SHP77 treated with DMSO at 0.1 percent for 48 hours (cell line): ENCODE measurements around the gene MYLK3.
A peak's percentile ranks its signal among the peaks of the same experiment; 100 is the strongest.

Source experiments
- DNase-seq: peaks from one replicate; lab custom pipeline; 2025; lab: John Stamatoyannopoulos, UW

The MYLK3 gene

DNA sequence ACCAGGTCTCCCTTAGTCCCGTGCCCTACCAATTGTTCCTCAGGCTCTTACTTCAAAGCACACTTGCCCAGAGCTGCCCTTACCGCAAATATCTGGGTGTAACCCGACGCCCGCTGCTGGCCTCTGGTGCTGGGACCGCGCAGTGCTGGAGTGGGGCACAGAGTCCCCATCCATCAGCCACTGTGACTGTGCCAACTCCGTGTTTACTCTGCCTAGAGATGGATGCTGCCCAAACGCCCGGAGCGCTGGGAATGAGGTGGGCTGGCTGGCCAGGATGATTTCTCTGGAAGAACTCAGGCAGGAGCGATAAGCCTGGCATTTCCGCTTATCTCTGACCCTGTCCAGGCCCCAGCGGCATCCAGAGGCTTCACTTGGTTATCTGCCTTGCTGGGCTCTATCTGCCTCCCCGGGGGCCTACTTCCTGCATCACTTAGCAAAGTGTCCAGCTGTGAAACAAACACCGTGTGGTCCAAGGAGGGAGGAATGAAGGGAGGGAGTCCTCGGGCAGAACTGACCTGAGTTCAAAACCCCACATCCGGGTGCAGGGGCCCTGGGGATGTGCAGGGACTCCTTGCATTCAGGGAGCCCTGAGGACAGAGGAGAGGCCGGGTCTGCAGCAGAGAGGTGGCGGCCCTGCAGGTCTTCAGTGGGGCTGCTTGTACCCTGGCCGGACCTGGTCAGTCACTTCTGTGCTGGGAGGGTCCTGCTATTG, 9.4 kb upstream of the MYLK3 start:
- peak; percentile 62 for DNase-seq

DNA sequence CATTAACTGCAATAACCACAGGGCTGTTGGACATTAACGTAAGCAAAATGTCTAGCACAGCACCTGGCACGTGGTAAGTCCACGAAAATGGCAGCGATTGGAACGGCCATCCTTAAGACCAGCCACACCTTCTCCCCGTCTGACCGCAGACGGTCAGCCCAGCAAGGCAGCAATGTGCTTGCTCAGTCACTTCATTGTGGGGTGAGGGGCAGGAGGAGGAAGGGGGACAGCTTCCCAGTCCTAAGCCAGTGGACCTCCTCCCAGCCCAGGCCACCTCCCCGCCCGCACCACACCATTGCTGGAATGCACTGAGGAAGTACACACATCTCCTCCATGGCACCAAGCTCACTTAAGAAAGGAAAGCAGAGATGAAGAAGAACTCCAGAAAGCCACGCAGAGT, 8.6 kb upstream of the MYLK3 start:
- peak; percentile 51 for DNase-seq

- DNase-seq = no peak
Observed at GRCh38 chr16:46753015-46753414, 4.9 kb upstream of the MYLK3 start.

GRCh38 chr16:46751381-46751780, 3.2 kb upstream of the MYLK3 start:
- DNase-seq = no peak

DNA sequence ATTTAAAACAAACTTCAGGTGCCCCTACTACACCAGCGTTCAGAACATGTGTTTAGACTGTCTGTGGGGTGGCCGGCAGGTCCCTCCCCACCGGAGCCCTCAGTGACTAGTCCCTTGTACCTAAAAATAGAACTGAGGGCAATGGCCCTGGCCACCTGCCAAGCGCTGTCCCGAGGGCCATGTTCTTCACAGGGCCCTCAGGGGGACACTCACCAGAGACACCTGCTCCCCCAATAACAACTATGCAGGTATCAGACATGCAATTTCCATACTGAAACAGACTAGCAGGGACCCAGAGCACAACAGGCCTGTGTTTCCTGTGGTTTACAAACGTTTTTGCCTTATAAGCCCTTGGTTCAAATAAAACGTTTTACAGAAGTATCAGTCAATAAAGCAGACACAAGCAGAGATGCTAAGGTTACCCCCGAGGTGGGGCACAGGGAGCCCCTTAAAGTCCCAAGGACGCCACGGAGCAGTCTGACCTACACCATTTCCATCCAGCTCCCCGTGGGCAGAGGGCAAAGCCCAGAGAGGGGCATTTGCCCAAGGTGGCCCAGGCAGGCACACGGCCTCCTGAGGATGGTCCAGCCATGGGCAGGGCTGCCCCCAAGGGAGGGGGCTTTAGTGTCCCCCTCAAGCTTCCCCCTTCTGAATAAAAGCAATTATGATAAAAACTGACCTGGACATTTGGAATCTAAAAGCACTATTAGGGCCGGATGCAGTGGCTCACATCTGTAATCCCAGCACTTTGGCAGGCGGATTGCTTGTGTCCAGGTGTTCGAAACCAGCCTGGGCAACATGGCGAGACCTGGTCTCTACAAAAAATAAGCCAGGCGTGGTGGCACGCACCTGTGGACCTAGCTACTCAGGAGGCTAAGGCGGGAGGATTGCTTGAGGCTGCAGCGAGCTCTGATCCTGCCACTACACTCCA, 896 bp upstream of the MYLK3 start:
- peak; percentile 63 for DNase-seq

DNA sequence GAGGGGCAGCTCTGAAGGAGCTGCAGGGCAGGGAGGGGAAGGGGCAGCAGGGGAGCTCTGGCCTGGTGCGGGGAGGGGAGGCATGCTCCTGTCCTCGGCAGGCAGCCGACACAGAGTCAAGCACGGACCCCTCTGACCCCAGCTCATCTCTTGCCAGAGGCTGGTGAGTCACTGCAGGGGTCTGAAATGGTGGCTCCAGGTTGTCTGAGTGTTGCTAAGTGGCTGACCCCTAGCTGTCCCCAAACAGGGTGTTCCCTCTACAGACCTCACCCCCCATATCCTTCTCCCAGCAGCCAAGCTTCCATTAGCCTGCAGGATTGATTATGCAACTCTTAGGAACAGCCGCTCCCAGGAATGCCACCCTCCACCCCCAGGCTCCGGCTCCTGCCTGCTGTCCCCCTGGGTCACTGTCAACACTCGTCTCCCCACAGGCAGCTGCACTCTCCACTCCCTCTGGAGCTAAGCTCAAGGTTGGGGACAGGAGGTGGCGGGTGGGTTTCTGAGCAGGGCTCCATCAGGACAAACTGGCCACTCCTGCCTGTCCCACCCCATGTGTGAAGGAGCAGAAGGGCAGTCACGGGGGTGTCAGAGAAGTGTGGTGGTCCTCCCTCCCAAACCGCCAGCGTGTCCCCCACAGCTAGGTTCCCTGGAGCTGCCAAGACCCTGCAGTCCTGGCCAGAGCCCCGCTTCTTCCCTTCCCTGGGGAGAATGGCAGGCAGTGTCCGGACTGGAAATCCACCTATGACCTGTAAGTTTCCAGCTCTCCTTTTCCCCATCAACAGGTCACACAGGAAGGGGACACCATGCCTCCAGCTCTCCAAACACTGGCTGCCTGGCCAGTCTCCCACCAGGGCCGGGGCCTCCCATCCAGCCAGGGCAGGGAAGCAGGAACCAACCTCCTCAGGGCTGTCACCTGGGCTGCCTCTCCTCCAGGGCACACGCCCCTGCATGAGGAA, 1.0 kb downstream of the MYLK3 start:
- no peak for DNase-seq

GRCh38 chr16:46745617-46746016, 2.5 kb downstream of the MYLK3 start:
- DNase-seq = no peak

- no peak for DNase-seq
Observed at GRCh38 chr16:46743232-46743719, 4.9 kb downstream of the MYLK3 start.

- DNase-seq = no peak
Observed at GRCh38 chr16:46739934-46740333, 8.2 kb downstream of the MYLK3 start.

DNA sequence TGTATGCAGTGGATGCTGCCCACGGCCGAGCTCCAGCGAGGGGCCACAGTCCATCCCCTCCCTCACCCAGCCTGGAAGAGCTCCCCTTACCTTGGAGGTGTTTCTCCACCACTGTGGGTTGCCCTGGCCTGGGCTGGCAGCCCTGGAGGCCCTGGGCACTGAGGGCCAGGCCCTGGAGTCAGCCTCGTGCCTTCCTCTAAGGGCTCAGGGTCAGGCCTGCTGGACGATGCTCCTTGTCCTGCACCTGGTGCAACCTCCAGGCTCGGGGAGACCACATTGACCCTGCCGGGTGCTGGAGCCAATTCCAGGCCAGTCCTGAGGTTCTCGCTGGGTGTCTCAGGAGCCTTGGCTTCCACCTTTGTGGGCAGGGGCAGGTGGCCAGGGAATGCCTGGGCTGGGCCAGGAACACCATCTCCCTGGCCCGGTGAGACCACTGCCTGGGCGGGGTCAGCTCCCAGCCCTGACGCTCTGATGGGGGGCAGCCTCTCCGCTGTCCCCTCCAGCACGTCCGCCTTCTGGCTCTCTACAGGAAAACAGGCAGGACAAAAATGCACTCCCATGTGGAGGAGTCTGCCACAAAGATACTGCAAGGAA, 10.4 kb downstream of the MYLK3 start:
- no peak for DNase-seq

DNA sequence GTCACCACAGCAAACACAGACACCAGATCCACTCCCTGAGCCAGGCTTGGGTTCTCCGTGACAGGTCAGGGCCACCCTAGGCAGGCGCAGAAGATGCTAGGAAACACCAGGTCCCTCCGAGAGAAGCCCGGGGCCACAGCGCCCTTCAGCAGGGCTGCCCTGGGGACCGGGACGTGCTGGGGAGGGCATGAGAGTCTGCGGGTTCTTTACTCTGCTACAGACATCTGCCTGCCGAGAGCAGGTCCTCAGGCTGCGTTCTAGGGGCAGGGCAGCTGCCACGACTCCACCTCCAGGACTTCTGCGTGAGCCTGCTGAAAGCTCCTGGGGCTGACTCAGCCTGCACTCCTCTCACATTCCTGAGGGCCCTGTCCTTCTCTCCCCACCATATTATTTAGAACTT, 11.4 kb downstream of the MYLK3 start:
- no peak for DNase-seq

- no peak for DNase-seq
Observed at GRCh38 chr16:46733319-46733830, 14.8 kb downstream of the MYLK3 start.

GRCh38 chr16:46732561-46732960, 15.6 kb downstream of the MYLK3 start:
- no peak for DNase-seq

DNA sequence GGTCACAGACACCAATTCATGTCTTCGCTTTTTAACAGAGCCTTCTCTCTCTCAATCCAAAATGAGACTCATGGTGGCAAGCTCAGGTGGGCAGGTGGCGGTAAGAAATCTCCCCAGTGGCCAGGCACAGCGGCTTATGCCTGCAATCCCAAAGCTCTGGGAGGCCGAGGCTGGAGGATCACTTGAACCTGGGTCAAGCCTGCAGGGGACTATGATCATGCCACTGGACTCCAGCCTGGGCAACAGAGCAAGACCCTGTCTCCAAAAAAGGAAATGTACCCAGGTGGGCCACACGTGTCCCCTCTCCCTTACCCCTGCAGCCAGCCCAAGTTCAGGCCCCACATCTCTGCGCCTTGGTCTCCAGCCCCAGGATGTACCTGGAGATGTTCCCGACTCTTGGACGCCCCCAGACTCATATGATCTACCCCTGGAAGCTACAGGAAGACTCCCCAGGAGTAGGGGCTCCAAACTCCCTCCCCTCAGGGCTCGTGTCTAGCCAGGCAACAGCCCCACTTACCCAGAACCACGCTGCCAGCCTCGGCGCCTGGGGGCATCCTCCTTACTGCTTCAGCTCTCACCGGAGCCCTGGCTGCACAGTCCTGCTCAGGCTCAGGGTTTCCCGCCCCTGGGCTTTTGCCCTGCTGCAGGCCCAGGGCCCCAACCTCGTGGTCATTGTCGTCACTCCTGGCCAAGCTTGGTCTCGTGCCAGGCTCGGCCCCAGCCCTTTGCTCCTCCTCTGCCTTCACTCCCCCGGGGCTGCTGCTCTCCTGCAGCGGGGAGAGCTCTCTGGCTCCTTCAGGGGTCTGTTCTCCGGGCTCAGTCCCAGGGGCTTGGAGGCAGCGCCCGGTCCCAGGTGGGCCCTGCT, 16.2 kb downstream of the MYLK3 start:
- DNase-seq = peak; percentile 42

DNA sequence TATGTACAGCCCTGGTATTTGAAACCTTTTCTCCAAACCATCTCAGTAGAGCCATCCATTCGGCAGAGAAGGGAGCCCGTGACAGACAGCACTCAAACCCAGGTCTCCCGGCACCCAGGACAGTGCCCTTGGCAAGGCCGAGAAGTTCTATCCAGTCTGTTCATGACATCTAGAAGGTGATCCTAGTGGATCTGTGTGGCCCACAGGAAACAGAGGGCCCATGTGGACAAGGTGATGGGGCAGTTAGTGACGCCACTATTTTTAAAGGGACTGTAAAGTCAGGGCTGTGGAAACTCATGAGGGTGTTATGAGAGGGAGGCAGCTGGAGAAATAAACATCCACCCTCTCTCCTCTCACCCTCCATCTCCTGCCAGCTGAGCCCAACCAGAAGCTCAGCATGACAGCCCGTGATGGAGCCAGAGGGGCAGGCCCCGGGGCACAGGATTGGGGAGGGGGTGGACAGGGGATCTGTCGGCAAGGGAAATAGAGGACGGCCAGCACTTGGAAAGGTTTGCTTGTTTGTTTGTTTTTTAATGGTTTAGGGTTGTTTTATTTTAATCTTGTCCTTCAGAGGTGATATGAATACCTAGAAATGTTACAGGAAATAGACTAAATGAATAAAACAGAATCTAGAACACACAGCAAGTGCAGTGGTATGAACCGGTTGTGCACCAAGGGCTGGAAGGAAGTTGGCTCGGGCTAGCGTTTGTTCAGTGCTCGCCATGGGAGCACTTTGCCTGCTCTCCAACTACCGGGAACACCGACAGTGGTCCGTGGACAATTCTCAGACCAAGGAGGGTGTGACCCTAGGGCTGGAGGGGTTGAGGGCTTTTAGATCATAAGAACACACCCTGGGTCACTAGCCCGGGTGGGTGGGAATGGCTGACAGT, 17.1 kb downstream of the MYLK3 start:
- no peak for DNase-seq

- no peak for DNase-seq
Observed at GRCh38 chr16:46730126-46730525, 18.0 kb downstream of the MYLK3 start.

- no peak for DNase-seq
Observed at GRCh38 chr16:46729326-46729995, 18.7 kb downstream of the MYLK3 start.

GRCh38 chr16:46728806-46729205, 19.3 kb downstream of the MYLK3 start:
- no peak for DNase-seq

DNA sequence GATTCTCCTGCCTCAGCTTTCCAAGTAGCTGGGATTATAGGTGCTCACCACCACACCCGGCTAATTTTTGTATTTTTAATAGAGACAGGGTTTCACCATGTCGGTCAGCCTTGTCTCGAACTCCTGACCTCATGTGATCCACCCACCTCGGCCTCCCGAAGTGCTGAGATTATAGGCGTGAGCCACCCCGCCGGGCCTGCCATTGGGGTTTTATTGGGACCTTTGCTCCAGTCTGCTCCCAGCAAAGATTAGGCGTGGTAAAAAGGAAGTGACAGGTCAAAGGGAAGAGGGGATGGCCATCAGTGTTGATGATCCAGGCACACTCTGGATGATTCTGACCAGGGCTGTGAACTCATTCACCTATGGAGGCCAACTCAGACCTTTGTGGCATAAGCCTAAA, 20.5 kb downstream of the MYLK3 start:
- DNase-seq = no peak
